H9 (cell line): ENCODE measurements around the gene AGAP5. TPM values are rescaled to one million over a fixed set of nuclear protein-coding genes. Genes with fewer than 3 reads are reported as not detected.
"Not testable (repeated sequence)": the region's sequence is repeated elsewhere in the genome, so short reads cannot be mapped to it uniquely, and the experiment has no call there.

ENCODE experiments used
- DNase-seq: peaks from one replicate; pipeline ENCODE4 v3.0.0-alpha.2; 2017
- H2AFZ ChIP-seq: one replicate; pipeline ENCODE4 v1.6.1; 2013; ENCODE audit warnings: mild to moderate bottlenecking, low read length, control low read depth, moderate library complexity
- H2AK5ac ChIP-seq: 2 replicates; pipeline ENCODE4 v1.6.1; 2013; ENCODE audit warnings: low read length, control low read depth, mixed read lengths; ENCODE audit not compliant: insufficient read length
- H2BK120ac ChIP-seq: one replicate; pipeline ENCODE4 v1.6.1; 2013; ENCODE audit warnings: low read depth, mild to moderate bottlenecking, low read length, control low read depth, inconsistent platforms; ENCODE audit not compliant: poor library complexity, severe bottlenecking
- H2BK12ac ChIP-seq: 2 replicates; pipeline ENCODE4 v1.6.1; 2013; ENCODE audit warnings: low read length, control low read depth, mixed read lengths, low read depth; ENCODE audit not compliant: insufficient read length
- H2BK15ac ChIP-seq: 2 replicates; pipeline ENCODE4 v1.6.1; 2013; ENCODE audit warnings: low read depth, low read length, control low read depth
- H2BK20ac ChIP-seq: one replicate; pipeline ENCODE4 v1.6.1; 2013; ENCODE audit warnings: low read depth, mild to moderate bottlenecking, low read length, control low read depth, inconsistent platforms; ENCODE audit not compliant: poor library complexity, severe bottlenecking
- H2BK5ac ChIP-seq: 2 replicates; pipeline ENCODE4 v1.6.1; 2013; ENCODE audit warnings: low read length, control low read depth, mixed read lengths; ENCODE audit not compliant: insufficient read length
- H3K14ac ChIP-seq: 2 replicates; pipeline ENCODE4 v1.6.1; 2013; ENCODE audit warnings: low read length, control low read depth; ENCODE audit not compliant: insufficient read depth
- H3K18ac ChIP-seq: 2 replicates; pipeline ENCODE4 v1.6.1; 2013; ENCODE audit warnings: low read depth, mild to moderate bottlenecking, mixed read lengths, low read length, control low read depth; ENCODE audit not compliant: insufficient read length
- H3K23ac ChIP-seq: 2 replicates; pipeline ENCODE4 v1.6.1; 2013; ENCODE audit warnings: low read length, control low read depth, mixed read lengths, low read depth; ENCODE audit not compliant: insufficient read length
- H3K23me2 ChIP-seq: 2 replicates; pipeline ENCODE4 v1.6.1; 2013; ENCODE audit warnings: low read depth, mild to moderate bottlenecking, mixed read lengths, low read length, control low read depth; ENCODE audit not compliant: insufficient read length, poor library complexity, severe bottlenecking
- H3K27ac ChIP-seq: 2 replicates; pipeline ENCODE4 v1.5.1; 2013; ENCODE audit warnings: low read length, control low read depth, mixed read lengths, low read depth; ENCODE audit not compliant: insufficient read length
- H3K27me3 ChIP-seq: 2 replicates; pipeline ENCODE4 v1.6.1; 2013; ENCODE audit warnings: low read length, control low read depth, inconsistent platforms; ENCODE audit not compliant: insufficient read depth
- H3K4ac ChIP-seq: 2 replicates; pipeline ENCODE4 v1.6.1; 2013; ENCODE audit warnings: low read depth, mild to moderate bottlenecking, control low read depth, inconsistent platforms, low read length, moderate library complexity
- H3K4me1 ChIP-seq: 2 replicates; pipeline ENCODE4 v1.6.1; 2013; ENCODE audit warnings: low read length, control low read depth, inconsistent platforms; ENCODE audit not compliant: insufficient read depth
- H3K4me2 ChIP-seq: 2 replicates; pipeline ENCODE4 v1.6.1; 2013; ENCODE audit warnings: low read length, control low read depth, mixed read lengths; ENCODE audit not compliant: insufficient read length, insufficient read depth
- H3K56ac ChIP-seq: 2 replicates; pipeline ENCODE4 v1.6.1; 2013; ENCODE audit warnings: low read depth, mild to moderate bottlenecking, mixed read lengths, low read length, control low read depth; ENCODE audit not compliant: insufficient read length
- H3K79me1 ChIP-seq: 2 replicates; pipeline ENCODE4 v1.6.1; 2013; ENCODE audit warnings: low read depth, mild to moderate bottlenecking, moderate library complexity, low read length, control low read depth, inconsistent platforms; ENCODE audit not compliant: insufficient read depth, poor library complexity, severe bottlenecking
- H3K79me2 ChIP-seq: 2 replicates; pipeline ENCODE4 v1.6.1; 2013; ENCODE audit warnings: low read length, control low read depth, inconsistent platforms; ENCODE audit not compliant: insufficient read depth
- H3K9ac ChIP-seq: 2 replicates; pipeline ENCODE4 v1.6.1; 2013; ENCODE audit warnings: low read length, control low read depth, mixed read lengths; ENCODE audit not compliant: insufficient read length; ENCODE audit errors: extremely low read depth
- H3K9me3 ChIP-seq: one replicate; pipeline ENCODE4 v1.6.1; 2013; ENCODE audit warnings: low read depth, low read length, inconsistent platforms; ENCODE audit not compliant: control insufficient read depth
- H3T11ph ChIP-seq: one replicate; pipeline ENCODE4 v1.6.1; 2013; ENCODE audit warnings: mild to moderate bottlenecking, low read length, control low read depth, inconsistent platforms
- H4K20me1 ChIP-seq: one replicate; pipeline ENCODE4 v1.6.1; 2013; ENCODE audit not compliant: control insufficient read depth, insufficient read length, insufficient read depth
- H4K5ac ChIP-seq: 2 replicates; pipeline ENCODE4 v1.6.1; 2013; ENCODE audit warnings: low read depth, mild to moderate bottlenecking, mixed read lengths, low read length, control low read depth; ENCODE audit not compliant: insufficient read length
- H4K8ac ChIP-seq: replicated peaks from 2 replicates; pipeline ENCODE4 v1.6.1; 2013; ENCODE audit warnings: low read length, control low read depth, mixed read lengths, low read depth; ENCODE audit not compliant: insufficient read length
- H4K91ac ChIP-seq: 2 replicates; pipeline ENCODE4 v1.6.1; 2013; ENCODE audit warnings: low read depth, mild to moderate bottlenecking, moderate library complexity, mixed read lengths, low read length, control low read depth; ENCODE audit not compliant: insufficient read length
- H3K27ac Mint-ChIP-seq, 3 experiments: 2 replicates in 2 of 3; 3 replicates in 1 of 3; pipeline ENCODE4 v1.8.0; 2020 to 2021; ENCODE audit warnings: mixed read lengths in 3 of 3, mild to moderate bottlenecking in 1 of 3, moderate library complexity in 1 of 3
- H3K27me3 Mint-ChIP-seq: 2 replicates; pipeline ENCODE4 v1.8.0; 2021; ENCODE audit warnings: low read depth, mild to moderate bottlenecking, moderate library complexity, mixed read lengths
- H3K36me3 Mint-ChIP-seq, 3 experiments: 2 replicates in 2 of 3; 3 replicates in 1 of 3; pipeline ENCODE4 v1.8.0; 2020 to 2021; ENCODE audit warnings: low read depth in 3 of 3, mixed read lengths in 3 of 3; ENCODE audit not compliant: insufficient read depth in 1 of 3
- H3K4me1 Mint-ChIP-seq, 2 experiments: 2 replicates each; pipeline ENCODE4 v1.8.0; 2020; ENCODE audit warnings: mixed read lengths in 2 of 2
- H3K4me3 Mint-ChIP-seq, 2 experiments: 2 replicates in 1 of 2; 3 replicates in 1 of 2; pipeline ENCODE4 v1.8.0; 2020 to 2021; ENCODE audit warnings: mild to moderate bottlenecking in 2 of 2, mixed read lengths in 2 of 2, moderate library complexity in 1 of 2
- H3K9me3 Mint-ChIP-seq, 2 experiments: 2 replicates in 1 of 2; 3 replicates in 1 of 2; pipeline ENCODE4 v1.8.0; 2020; ENCODE audit warnings: mild to moderate bottlenecking in 2 of 2, mixed read lengths in 2 of 2, moderate library complexity in 1 of 2
- WGBS: extraction: QIAGEN DNeasy Blood & Tissue Kit; methylation state at CpG from one replicate; pipeline ENCODE4 v1.1.7; 2013; ENCODE audit warnings: missing lambda C conversion rate, low lambda C conversion rate, mixed read lengths; ENCODE audit not compliant: insufficient read length; ENCODE audit errors: extremely low coverage; 5-methylcytosine and 5-hydroxymethylcytosine counted together
- total RNA-seq: library from RNA; stranded (reverse); gene quantifications from 2 replicates; pipeline ENCODE4 v1.2.1, GENCODE V29; 2021

AGAP5 gene
- total RNA-seq, 1 experiment from 2014 or later = 5.2 TPM

DNA sequence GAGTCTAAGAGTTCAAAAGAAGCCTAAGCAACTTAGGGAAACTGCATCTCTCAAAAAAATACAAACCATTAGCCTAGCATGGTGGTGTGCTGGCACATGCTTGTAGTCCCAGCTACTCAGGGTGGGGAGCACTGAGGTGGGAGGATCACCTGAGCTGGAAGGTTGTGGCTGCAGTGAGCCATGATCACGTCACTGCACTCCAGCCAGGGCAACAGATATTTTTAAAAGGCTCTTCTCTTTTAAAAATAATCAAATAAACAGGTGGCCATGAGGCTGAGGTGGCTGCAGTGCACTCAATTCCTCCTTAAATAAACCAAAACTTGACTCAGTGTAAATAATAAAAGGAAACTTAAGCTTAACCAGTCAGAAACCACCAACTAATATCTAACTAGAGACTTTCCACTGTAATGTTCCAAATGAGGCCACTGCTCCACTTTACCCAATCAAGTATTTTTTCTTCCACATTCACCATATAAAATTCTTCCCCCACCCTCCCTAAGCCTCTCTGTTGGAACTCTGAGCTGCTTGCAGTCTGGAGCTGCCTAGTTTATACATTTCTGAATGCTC is 7.7 kb upstream of the AGAP5 start:
- H3K23me2 ChIP-seq, H3K27me3 Mint-ChIP-seq, H3K56ac ChIP-seq, H2AFZ ChIP-seq, H4K5ac ChIP-seq, H3K4me2 ChIP-seq, H3K9me3 ChIP-seq, H3T11ph ChIP-seq, H3K27me3 ChIP-seq, H4K91ac ChIP-seq, H3K79me1 ChIP-seq, H4K20me1 ChIP-seq, H4K8ac ChIP-seq, H2BK20ac ChIP-seq, H2AK5ac ChIP-seq, H2BK15ac ChIP-seq, H3K27ac Mint-ChIP-seq, H3K4me3 Mint-ChIP-seq, H3K36me3 Mint-ChIP-seq, H3K14ac ChIP-seq, H3K4me1 Mint-ChIP-seq, H3K18ac ChIP-seq, H3K9ac ChIP-seq, H2BK5ac ChIP-seq, H2BK120ac ChIP-seq, H3K79me2 ChIP-seq, H3K4ac ChIP-seq, H3K9me3 Mint-ChIP-seq, H2BK12ac ChIP-seq, H3K23ac ChIP-seq, H3K27ac ChIP-seq, H3K4me1 ChIP-seq, DNase-seq: not testable (repeated sequence)
- no CpG with 5 or more reads among the region's 1 CpG for WGBS

DNA sequence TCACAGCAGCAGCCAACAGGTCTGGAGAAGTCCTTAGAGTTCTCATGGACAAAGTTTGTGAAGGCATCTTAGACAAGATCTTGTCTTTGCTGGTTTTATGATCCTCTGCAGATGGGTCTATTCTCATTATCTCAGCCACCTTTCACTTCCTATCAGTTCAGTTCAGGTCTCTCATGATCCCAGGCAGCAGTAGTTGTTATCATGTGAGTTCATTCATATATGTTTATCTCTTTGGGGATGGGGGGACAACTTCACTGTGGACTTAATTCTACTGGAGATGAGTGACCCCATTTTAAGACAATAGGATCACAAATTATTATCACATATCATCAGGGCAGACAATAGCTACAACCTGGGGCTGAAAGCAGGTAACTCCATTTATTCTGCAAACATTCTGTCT is 6.0 kb upstream of the AGAP5 start:
- DNase-seq, H2BK15ac ChIP-seq, H2AFZ ChIP-seq, H3K27ac ChIP-seq, H4K5ac ChIP-seq, H3K79me2 ChIP-seq, H2AK5ac ChIP-seq, H3K27ac Mint-ChIP-seq, H3K56ac ChIP-seq, H3K79me1 ChIP-seq, H2BK12ac ChIP-seq, H3K14ac ChIP-seq, H3K9me3 Mint-ChIP-seq, H2BK5ac ChIP-seq, H4K20me1 ChIP-seq, H2BK20ac ChIP-seq, H3K9me3 ChIP-seq, H3K4me1 Mint-ChIP-seq, H3K23me2 ChIP-seq, H4K8ac ChIP-seq, H3K36me3 Mint-ChIP-seq, H3K18ac ChIP-seq, H3T11ph ChIP-seq, H3K27me3 Mint-ChIP-seq, H3K27me3 ChIP-seq, H2BK120ac ChIP-seq, H3K4me1 ChIP-seq, H3K23ac ChIP-seq, H3K4me2 ChIP-seq, H3K9ac ChIP-seq, H3K4me3 Mint-ChIP-seq, H3K4ac ChIP-seq, H4K91ac ChIP-seq: not testable (repeated sequence)
